Activated B cell treated with CpG ODN at 0.5 μM for 24 hours (primary cell): ENCODE data around the gene DNAJB8. TPM values are rescaled to one million over a fixed set of nuclear protein-coding genes. Genes with fewer than 3 reads are reported as not detected.

ENCODE experiments used
- ATAC-seq: fragments of 200-7000 bp; cut with Tn5 transposase; one replicate; pipeline ENCODE4 v1.10.0; 2021; ENCODE audit warnings: low read depth, mild to moderate bottlenecking, moderate library complexity
- CTCF ChIA-PET: fragments of 350-600 bp; sonication (Branson Sonifier 250); formaldehyde crosslinking; loops from one replicate; lab custom pipeline; 2021; ENCODE audit warnings: antibody characterized with exemption; lab: Charles Lee
- POLR2A ChIA-PET: fragments of 350-600 bp; sonication (Branson Sonifier 250); formaldehyde crosslinking; loops from one replicate; lab custom pipeline; 2021; ENCODE audit warnings: antibody characterized with exemption; lab: Charles Lee
- DNase-seq: peaks from one replicate; pipeline ENCODE4 v3.0.0; 2022
- H3K27ac Mint-ChIP-seq: one replicate; pipeline ENCODE4 v1.8.0; 2020; ENCODE audit warnings: mixed read lengths
- H3K27me3 Mint-ChIP-seq: one replicate; pipeline ENCODE4 v1.8.0; 2021; ENCODE audit warnings: mixed read lengths
- H3K36me3 Mint-ChIP-seq: one replicate; pipeline ENCODE4 v1.8.0; 2021; ENCODE audit warnings: low read depth, mixed read lengths
- H3K4me1 Mint-ChIP-seq: one replicate; pipeline ENCODE4 v1.8.0; 2021; ENCODE audit warnings: mixed read lengths
- H3K4me3 Mint-ChIP-seq: one replicate; pipeline ENCODE4 v1.8.0; 2020; ENCODE audit warnings: mild to moderate bottlenecking, mixed read lengths
- H3K9me3 Mint-ChIP-seq: one replicate; pipeline ENCODE4 v1.8.0; 2020; ENCODE audit warnings: mixed read lengths
- intact Hi-C: fragments of 100-400 bp; cut with micrococcal nuclease; formaldehyde crosslinking; loops from one replicate; pipeline ENCODE4 v1.15.1; 2024
- total RNA-seq: library from RNA; stranded (reverse); gene quantifications from 2 replicates; pipeline ENCODE4 v1.2.3, GENCODE V29; 2022
- TF ChIP-seq, protein P1 (sequence below): fragments of 200-600 bp; IDR thresholded peaks from one replicate; pipeline ENCODE4 v1.8.0; 2022; ENCODE audit warnings: antibody characterized with exemption, mild to moderate bottlenecking

Gene DNAJB8
- total RNA-seq, 1 donor from 2014 or later = not detected

DNA sequence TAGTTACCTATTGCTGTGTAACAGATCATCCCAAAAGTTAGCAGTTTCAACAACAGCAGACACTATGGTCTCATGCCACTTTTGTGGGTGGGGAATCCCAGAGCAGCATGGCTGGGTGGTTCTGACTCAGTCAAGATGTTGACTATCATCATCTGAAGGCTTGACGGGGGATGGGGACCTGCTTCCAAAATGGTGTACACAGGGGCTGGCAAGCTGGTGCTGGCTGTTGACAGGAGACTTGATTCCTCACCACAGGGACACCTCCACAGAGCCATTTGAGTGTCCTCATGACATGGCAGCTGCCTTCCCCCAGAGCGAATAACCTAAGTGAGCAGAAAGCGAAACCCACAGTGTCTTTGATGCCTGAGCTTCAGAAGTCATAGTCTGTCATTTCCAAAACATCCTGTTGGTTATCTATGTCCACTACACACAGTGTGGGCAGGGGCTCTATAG lies 19.1 kb downstream of the DNAJB8 start:
- no peak for DNase-seq
- H3K27ac Mint-ChIP-seq = no peak overlapping the region
- no peak overlapping the region for H3K4me3 Mint-ChIP-seq
- peaks cover 7% of the 10 kb centered on the region for H3K9me3 Mint-ChIP-seq
- ChIA-PET CTCF (no interaction called here), POLR2A (no interaction called here)
- no peaks in the 10 kb centered on the region for H3K36me3 Mint-ChIP-seq
- intact Hi-C loops = no loop called here
- peaks cover 6% of the 10 kb centered on the region for H3K4me1 Mint-ChIP-seq
- peaks cover 24% of the 10 kb centered on the region for H3K27me3 Mint-ChIP-seq
- TF ChIP-seq, protein P1, sequence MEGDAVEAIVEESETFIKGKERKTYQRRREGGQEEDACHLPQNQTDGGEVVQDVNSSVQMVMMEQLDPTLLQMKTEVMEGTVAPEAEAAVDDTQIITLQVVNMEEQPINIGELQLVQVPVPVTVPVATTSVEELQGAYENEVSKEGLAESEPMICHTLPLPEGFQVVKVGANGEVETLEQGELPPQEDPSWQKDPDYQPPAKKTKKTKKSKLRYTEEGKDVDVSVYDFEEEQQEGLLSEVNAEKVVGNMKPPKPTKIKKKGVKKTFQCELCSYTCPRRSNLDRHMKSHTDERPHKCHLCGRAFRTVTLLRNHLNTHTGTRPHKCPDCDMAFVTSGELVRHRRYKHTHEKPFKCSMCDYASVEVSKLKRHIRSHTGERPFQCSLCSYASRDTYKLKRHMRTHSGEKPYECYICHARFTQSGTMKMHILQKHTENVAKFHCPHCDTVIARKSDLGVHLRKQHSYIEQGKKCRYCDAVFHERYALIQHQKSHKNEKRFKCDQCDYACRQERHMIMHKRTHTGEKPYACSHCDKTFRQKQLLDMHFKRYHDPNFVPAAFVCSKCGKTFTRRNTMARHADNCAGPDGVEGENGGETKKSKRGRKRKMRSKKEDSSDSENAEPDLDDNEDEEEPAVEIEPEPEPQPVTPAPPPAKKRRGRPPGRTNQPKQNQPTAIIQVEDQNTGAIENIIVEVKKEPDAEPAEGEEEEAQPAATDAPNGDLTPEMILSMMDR = no peak
- ATAC-seq = peak; percentile 68

DNA sequence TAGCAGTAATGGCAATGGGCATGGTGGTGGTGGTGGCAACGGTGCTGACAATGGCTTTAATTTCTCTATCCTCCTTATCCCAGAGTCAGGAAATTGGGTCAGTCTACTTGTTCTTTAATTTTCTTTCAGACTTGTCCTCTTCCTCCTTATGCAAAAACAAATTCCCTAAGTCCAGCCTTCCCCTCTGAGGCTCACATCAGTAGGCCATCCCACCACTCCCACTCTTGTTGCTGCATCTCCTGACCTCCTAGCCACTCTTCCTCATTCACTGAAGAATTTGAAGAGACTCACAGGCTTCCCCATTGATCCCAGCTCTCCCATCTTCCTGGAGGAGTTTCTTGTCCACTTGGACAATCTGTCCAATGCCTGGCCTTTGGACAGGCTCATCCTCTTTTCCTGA lies 19.9 kb downstream of the DNAJB8 start:
- intact Hi-C loops = no loop called here
- ChIA-PET POLR2A (no interaction called here), CTCF (no interaction called here)
- H3K9me3 Mint-ChIP-seq = peaks cover 7% of the 10 kb centered on the region
- H3K27ac Mint-ChIP-seq = no peak overlapping the region
- no peak overlapping the region for H3K4me3 Mint-ChIP-seq
- H3K4me1 Mint-ChIP-seq = peaks cover 6% of the 10 kb centered on the region
- peaks cover 21% of the 10 kb centered on the region for H3K27me3 Mint-ChIP-seq
- no peak for ATAC-seq
- no peak for DNase-seq
- H3K36me3 Mint-ChIP-seq = no peaks in the 10 kb centered on the region
- TF ChIP-seq, protein P1 = no peak

DNA sequence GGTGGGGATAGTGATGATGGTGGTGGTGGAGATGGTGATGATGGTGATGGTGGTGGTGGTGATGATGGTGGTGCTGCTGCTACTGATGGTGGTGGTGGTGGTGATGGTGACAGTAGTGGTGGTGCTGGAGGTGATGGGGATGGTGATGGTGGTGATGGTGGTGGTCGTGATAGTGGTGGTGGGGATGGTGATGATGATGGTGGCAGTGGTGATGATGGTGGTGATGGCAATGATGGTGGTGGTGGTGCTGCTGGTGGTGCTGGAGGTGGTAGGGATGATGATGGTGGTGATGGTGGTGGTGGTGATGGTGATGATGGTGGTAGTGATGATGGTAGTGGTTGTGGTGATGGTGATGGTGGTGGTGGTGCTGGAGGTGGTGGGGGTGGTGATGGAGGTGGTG lies 21.3 kb downstream of the DNAJB8 start:
- Mint-ChIP-seq H3K27ac (no peak overlapping the region), H3K9me3 (peaks cover 7% of the 10 kb centered on the region), H3K36me3 (no peaks in the 10 kb centered on the region), H3K4me3 (no peak overlapping the region), H3K4me1 (peaks cover 6% of the 10 kb centered on the region), H3K27me3 (peaks cover 19% of the 10 kb centered on the region)
- intact Hi-C loops = no loop called here
- POLR2A ChIA-PET = no interaction called here
- CTCF ChIA-PET = no interaction called here
- ATAC-seq = no peak
- no peak for DNase-seq
- TF ChIP-seq, protein P1 = no peak

DNA sequence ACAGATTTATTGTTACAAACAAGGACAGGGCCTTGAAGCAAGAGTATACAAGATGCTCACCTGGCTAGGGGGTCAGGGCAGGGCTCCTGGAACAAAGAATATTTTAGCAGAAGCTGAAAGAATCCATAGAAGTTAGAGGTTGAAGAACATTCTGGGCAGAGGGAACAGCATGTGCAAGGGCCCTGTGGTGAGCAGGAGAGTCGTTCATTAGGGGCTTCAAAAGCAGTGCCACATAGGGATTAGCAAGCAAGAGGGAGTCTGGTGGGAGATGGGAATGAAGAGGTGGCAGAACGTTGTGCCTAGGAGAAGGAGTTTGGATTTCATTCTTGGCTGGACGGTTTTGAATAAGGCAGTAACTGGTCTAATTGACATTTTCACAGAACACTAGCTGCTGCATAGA lies 22.9 kb downstream of the DNAJB8 start:
- Mint-ChIP-seq H3K36me3 (no peaks in the 10 kb centered on the region), H3K4me3 (no peak overlapping the region), H3K27me3 (peaks cover 24% of the 10 kb centered on the region), H3K9me3 (peaks cover 7% of the 10 kb centered on the region), H3K4me1 (peaks cover 5% of the 10 kb centered on the region), H3K27ac (no peak overlapping the region)
- ChIA-PET CTCF (no interaction called here), POLR2A (no interaction called here)
- TF ChIP-seq, protein P1 = no peak
- intact Hi-C loops = no loop called here
- DNase-seq = no peak
- no peak for ATAC-seq

DNA sequence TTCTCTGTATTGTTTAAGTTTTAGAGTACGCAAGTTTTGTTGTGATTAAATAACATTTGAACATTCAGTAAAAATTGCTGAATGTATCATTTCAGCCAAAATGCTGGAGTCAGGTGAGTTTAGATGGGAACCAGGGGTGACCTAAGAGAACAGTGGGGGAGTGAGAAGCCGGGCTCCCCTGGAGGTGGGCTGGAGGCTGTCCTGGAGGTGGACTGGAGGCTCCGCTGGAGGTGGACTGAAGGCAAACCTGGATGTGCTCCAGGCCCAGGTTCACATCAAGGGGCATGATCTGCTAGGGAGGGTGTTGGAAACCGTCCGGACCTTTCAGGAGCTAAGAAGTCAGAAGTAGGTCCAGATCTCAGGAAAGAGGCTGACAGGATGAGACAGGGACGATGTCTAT lies 23.7 kb downstream of the DNAJB8 start:
- Mint-ChIP-seq H3K4me1 (no peaks in the 10 kb centered on the region), H3K4me3 (no peak overlapping the region), H3K27ac (no peak overlapping the region), H3K36me3 (no peaks in the 10 kb centered on the region), H3K9me3 (peaks cover 7% of the 10 kb centered on the region), H3K27me3 (peaks cover 19% of the 10 kb centered on the region)
- no peak for ATAC-seq
- CTCF ChIA-PET = no interaction called here
- no peak for DNase-seq
- TF ChIP-seq, protein P1 = no peak
- intact Hi-C loops = no loop called here
- POLR2A ChIA-PET = no interaction called here
